ENCODE measurements around the gene S100P. TPM values are rescaled to one million over a fixed set of nuclear protein-coding genes. Genes with fewer than 3 reads are reported as not detected.

The S100P gene
- under 1 TPM in 1 of 4 donors, not detected in 3; 0.56 TPM for total RNA-seq

DNA sequence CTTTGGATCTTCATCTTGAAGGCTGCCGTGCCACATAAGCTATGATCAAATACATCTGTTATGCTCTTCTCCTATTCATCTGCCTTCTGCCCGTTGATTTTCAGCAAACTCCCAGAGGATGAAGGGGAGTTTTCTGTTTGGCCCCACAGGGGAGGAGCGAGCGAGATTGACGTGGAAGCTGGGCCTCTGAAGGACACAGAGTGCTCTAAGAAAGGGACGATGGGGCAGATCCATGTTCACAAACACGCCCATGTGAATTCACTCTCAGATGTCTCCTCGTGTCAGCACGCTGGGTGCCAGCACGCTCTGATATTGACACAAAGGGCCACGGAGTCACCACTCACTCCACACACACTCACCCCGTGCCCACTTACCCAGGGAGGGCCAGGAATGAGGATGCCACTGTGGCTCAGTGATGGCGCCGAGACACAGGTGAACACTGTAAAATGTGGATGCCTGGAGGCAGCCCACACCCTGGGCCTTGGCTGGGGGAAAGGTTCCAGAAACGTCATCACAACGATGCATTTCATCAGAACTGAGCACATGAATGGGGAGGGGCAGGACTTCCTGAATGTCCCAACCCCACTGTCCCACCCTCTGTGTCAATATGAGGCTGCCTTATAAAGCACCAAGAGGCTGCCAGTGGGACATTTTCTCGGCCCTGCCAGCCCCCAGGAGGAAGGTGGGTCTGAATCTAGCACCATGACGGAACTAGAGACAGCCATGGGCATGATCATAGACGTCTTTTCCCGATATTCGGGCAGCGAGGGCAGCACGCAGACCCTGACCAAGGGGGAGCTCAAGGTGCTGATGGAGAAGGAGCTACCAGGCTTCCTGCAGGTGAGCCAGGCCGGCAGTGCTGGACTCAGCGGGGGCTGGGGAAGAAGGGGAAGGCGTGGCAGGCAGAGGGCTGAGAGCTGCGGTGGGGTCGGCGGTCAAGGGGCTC lies at the start of gene S100P:
TSS of gene S100P (plus strand) at position 648 of the 946 bp plus-strand sequence. CDS start at position 703, 55 bp downstream.
- 86 to 87% methylated on average over 27 to 28 of the region's 29 CpGs for WGBS, 2 donors
- DNase-seq = no peak
- Histone ChIP-seq H3K27me3 (no peaks in the 10 kb centered on the region), H3K27ac (no peak within 1 kb of the TSS), H3K9me3 (no peaks in the 10 kb centered on the region), H3K4me3 (replicated peaks in 1 of 3) (no peak within 1 kb of the TSS), H3K36me3 (no peaks in the 10 kb centered on the region), H3K4me1 (peaks cover 0 to 8% of the 10 kb centered on the region in 2 donors)
- TF ChIP-seq, protein P1, sequence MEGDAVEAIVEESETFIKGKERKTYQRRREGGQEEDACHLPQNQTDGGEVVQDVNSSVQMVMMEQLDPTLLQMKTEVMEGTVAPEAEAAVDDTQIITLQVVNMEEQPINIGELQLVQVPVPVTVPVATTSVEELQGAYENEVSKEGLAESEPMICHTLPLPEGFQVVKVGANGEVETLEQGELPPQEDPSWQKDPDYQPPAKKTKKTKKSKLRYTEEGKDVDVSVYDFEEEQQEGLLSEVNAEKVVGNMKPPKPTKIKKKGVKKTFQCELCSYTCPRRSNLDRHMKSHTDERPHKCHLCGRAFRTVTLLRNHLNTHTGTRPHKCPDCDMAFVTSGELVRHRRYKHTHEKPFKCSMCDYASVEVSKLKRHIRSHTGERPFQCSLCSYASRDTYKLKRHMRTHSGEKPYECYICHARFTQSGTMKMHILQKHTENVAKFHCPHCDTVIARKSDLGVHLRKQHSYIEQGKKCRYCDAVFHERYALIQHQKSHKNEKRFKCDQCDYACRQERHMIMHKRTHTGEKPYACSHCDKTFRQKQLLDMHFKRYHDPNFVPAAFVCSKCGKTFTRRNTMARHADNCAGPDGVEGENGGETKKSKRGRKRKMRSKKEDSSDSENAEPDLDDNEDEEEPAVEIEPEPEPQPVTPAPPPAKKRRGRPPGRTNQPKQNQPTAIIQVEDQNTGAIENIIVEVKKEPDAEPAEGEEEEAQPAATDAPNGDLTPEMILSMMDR (IDR thresholded peaks at IDR 0.05) = no peak
- no peak for TF ChIP-seq POLR2A (IDR thresholded peaks at IDR 0.05)
- intact Hi-C loops (cut with DNase I) = no loop called here

GRCh38 chr4:6644792-6645530 lies 48.7 kb upstream of the S100P start:
- peaks cover 15% of the 10 kb centered on the region in 2 donors for H3K4me1 ChIP-seq
- no peak for DNase-seq
- H3K27ac ChIP-seq = no peak overlapping the region
- H3K4me3 ChIP-seq (replicated peaks in 1 of 3) = no peak overlapping the region
- H3K9me3 ChIP-seq = no peaks in the 10 kb centered on the region
- intact Hi-C loops (cut with DNase I) = loop anchor here (2.0 to 10.0 kb wide), 2 partner anchors 24 to 70 kb away; partner anchors contain the start of gene BLOC1S4
- 69 to 79% methylated on average over 5 of the region's 5 CpGs for WGBS, 2 donors
- H3K36me3 ChIP-seq = peaks cover 10 to 11% of the 10 kb centered on the region in 2 donors
- H3K27me3 ChIP-seq = no peaks in the 10 kb centered on the region
- TF ChIP-seq, protein P1 (IDR thresholded peaks at IDR 0.05) = no peak
- TF ChIP-seq POLR2A (IDR thresholded peaks at IDR 0.05) = no peak

DNA sequence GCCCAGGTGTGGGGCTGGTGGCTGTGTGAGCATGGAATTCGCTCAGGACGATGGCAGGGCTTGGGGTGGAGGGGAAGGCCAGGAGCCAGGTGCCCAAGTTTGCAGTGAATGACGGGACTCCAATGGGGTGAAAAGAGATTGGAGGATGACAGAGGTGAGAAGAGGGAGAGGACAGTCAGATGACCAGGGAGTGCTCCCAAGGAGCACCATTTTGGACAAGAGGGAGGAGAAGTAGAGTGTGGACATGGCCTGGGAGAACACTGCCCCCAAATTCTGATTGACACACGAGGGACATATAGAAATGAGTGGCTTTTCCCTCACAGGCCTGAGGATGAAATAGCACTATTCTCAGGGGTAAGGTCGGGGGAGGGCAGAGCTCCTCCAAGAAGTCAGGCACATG lies 46.5 kb upstream of the S100P start:
- Histone ChIP-seq H3K27ac (no peak overlapping the region), H3K4me3 (replicated peaks in 1 of 3) (no peak overlapping the region), H3K9me3 (no peaks in the 10 kb centered on the region), H3K4me1 (peaks cover 7 to 10% of the 10 kb centered on the region in 2 donors), H3K36me3 (peaks cover 9 to 10% of the 10 kb centered on the region in 2 donors), H3K27me3 (no peaks in the 10 kb centered on the region)
- intact Hi-C loops (cut with DNase I) = loop anchor here (10.0 kb wide), 1 partner anchor 68 kb away; the partner anchor contains the start of gene BLOC1S4
- TF ChIP-seq, protein P1 (IDR thresholded peaks at IDR 0.05) = no peak
- TF ChIP-seq POLR2A (IDR thresholded peaks at IDR 0.05) = no peak
- no peak for DNase-seq
- 79 to 80% methylated on average over 5 of the region's 5 CpGs for WGBS, 2 donors

DNA sequence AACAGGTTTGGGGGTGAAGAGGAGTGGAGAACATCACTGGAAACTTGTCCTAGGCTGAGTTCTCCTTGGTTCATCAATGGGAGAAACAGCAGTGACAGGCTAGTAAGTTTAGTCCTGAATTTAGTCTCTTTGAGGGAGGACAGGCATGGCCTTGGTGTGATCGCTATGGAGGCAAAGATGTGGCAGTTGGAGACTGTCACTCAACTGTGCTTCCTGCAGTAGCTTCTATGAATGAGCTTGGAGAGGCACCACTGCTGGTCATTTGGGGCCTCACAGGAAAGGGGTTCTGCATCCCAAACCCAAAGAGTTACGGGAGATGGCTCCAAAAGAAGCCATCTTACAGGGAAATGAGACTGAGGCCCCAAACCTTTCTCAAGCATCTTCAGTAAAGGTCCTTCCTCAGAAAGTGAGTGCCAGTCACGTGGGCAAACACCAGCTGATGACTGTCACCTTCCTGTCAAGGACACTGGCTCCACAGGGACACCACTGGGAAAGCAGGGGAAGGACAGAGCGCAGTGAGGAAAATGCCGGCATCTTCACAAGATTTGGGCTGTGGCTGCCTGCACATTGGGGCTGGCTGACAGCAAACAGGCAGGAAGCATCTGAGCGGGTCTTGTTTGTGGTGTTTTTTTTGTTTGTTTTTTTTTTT lies 46.0 kb upstream of the S100P start:
- Histone ChIP-seq H3K4me3 (replicated peaks in 1 of 3) (no peak overlapping the region), H3K36me3 (peaks cover 4% of the 10 kb centered on the region in 2 donors), H3K9me3 (no peaks in the 10 kb centered on the region), H3K27ac (no peak overlapping the region), H3K4me1 (peaks cover 2 to 5% of the 10 kb centered on the region in 2 donors), H3K27me3 (no peaks in the 10 kb centered on the region)
- WGBS, 2 donors = 51 to 66% methylated on average over 6 of the region's 6 CpGs
- intact Hi-C loops (cut with DNase I) = loop anchor here (10.0 kb wide), 1 partner anchor 67 kb away; the partner anchor contains the start of gene BLOC1S4
- TF ChIP-seq, protein P1 (IDR thresholded peaks at IDR 0.05) = no peak
- TF ChIP-seq POLR2A (IDR thresholded peaks at IDR 0.05) = no peak
- no peak for DNase-seq

All from thyroid gland (tissue), 4 donors.